IPS-18c (cell line): ENCODE data around the gene ENDOG.
"Not testable (repeated sequence)": the region's sequence is repeated elsewhere in the genome, so short reads cannot be mapped to it uniquely, and the experiment has no call there.

ENCODE experiments used
- H3K4me3 ChIP-seq: 2 replicates; pipeline ENCODE4 v1.7.0; 2013; ENCODE audit warnings: low read depth, mild to moderate bottlenecking, low read length, moderate library complexity; ENCODE audit not compliant: insufficient read depth
- H3K9me3 ChIP-seq: one replicate; pipeline ENCODE4 v1.6.1; 2013; ENCODE audit warnings: mild to moderate bottlenecking, low read length, moderate library complexity; ENCODE audit not compliant: control insufficient read depth, insufficient read depth

Gene ENDOG

DNA sequence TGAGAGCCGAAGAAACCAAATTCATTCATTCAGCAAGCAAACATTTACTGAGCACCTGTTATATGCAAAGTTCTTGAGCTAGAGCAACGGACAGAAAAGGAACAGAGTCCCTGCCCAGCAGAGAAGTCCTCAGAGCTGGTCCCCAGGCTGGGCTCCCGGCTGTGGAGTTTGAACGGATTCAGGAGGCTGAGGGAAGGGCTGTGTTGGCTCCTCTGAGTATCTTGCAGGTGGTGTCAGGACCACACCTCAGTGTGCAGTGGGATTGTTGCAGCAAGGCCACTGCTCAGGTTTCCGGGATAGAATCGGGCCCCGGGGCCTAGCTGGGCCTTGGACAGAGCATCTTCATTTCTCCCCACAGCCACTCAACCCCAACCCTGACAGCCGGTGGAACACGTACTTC lies 26.2 kb upstream of the ENDOG start:
- H3K4me3 ChIP-seq = no peak overlapping the region
- H3K9me3 ChIP-seq = no peaks in the 10 kb centered on the region

DNA sequence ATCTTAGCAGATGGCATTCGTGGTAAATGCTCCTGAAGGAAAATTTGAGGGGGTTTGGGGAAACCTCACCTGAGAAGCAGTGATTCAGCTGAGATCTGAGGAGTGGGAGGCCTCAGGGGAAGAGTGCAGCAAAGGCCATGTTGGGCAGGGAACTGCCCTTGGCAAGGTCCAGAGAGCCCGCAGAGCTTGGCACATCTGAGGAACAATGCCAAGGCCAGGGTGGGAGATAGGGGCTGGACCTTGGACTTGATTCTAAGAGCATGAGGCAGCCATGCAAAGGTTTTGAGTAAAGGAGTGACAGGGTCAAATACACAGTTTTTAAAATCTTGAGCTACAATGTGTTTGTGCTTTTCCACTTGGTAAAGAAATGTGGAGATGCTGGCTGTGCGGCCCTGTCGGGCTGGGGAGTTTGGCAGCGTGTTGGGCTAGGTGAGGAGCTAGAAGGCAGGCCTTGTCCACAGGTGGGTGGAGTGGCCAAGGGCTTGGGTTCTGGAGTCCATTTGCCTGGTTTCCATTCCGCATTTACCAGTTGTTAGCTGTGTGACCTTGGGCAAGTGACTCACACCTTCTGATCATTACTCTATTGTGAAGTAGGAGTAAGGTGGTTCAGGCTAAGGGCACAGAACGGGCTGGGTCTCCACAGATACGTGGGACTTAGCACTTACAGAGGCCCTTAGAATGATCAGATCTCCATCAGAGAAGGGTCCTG lies 25.2 kb upstream of the ENDOG start:
- H3K4me3 ChIP-seq = no peak overlapping the region
- H3K9me3 ChIP-seq = no peaks in the 10 kb centered on the region

DNA sequence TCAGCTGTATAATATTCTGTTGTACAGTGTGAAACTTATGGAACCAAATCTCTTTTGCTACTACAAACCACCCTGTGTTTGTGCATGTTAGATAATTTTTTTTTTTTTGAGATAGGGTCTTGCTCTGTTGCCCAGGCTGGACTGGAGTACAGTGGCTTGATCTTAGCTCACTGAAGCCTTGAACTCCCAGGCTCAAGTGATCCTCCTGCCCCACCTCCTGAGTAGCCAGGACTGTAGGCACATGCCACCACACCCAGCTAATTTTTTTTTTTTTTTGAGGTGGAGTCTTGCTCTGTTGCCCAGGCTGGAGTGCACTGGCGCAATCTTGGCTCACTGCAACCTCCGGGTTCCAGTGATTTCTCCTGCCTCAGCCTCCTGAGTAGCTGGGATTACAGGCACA lies 23.3 kb upstream of the ENDOG start:
- H3K4me3 ChIP-seq, H3K9me3 ChIP-seq: not testable (repeated sequence)

DNA sequence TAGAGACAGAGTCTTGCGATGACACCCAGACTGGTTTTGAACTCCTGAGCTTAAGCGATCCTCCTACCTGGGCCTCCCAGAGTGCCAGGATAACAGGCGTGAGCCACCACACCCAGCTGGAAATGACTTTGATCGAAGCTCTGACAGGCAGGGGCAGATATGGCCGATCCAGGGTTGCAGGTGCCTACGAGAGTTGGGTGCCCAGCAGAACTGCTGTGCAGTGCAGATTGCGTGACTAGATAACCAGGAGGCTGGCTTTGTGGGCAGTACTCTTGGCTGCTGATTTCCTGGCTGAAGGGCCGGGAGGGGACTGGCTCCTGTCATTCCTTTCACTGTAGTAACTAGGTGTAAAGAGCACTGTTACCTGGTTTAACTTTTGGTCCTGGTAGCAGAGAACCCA lies 19.4 kb upstream of the ENDOG start:
- H3K4me3 ChIP-seq = no peak overlapping the region
- no peaks in the 10 kb centered on the region for H3K9me3 ChIP-seq

DNA sequence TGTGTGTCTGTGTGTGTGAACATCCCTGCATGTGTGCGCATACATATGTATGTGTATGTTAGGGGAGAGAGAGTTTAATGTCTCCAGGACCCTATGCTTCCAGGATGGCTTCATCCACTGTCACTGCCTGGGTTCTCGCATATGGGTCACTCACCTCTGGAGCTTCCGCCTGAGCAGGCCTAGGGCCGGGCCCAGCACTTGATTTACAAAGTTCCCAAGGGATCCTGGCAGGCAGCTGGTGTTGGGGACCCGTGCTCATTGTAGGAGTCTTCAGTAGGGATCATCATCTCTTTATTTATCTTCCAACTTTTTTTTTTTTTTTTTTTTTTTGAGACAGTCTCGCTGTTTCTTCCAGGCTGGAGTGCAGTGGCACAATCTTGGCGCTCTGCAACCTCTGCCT lies 18.2 kb upstream of the ENDOG start:
- Histone ChIP-seq H3K9me3 (no peaks in the 10 kb centered on the region), H3K4me3 (no peak overlapping the region)

DNA sequence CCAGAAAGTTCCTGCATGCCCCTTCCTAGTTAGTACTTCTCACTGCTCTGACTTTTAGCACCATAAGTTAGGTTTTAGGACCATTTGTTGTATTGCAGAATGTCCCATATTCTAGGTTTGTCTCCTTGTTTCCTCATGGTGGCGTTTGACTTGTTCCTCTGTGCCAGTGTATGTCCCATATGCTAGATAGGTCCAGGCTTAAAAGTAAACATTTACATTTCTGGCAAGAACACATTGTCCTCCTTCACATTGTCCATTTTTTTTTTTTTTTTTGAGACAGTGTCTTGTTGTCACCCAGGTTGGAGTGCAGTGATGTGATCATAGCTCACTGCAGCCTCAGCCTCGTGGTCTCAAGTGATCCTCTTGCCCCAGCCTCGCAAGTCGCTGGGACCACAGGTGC lies 15.8 kb upstream of the ENDOG start:
- H3K9me3 ChIP-seq = no peaks in the 10 kb centered on the region
- H3K4me3 ChIP-seq = no peak overlapping the region

DNA sequence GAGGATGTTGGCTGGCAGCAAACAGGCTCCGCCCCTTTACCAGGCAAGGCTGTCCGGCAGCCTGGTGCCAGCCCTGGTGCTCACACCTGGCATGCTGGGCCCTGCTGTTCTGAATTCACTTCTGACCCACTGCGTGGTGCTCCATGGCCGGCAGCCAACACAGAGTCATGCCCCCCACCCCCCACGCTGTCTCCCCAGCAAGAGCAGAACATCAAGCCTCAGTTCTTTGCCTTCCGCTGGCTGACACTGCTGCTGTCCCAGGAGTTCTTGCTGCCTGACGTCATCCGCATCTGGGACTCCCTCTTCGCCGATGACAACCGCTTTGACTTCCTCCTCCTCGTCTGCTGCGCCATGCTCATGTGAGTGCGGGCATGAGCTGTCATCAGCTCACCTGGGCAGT lies 12.6 kb upstream of the ENDOG start:
- H3K9me3 ChIP-seq = no peaks in the 10 kb centered on the region
- no peak overlapping the region for H3K4me3 ChIP-seq

DNA sequence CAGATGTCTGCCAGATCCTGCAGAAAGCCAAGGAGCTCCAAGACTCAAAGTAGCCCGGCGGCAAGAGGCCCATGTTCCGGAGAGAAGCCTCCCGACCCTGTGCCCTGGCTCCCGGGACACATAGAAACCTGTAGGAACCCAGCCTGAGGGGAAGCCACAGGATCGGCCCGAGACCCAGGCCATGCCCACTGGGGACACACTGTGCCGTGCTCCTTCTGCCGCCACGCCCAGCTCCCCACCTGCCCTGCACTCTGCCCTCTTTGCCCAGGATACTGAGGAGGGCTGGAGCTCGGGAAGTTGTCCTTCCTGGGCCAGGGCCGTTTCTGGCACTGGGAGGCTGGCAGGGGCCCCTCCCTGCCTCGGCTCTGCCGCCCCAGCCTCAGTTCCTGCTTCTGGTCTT lies 10.5 kb upstream of the ENDOG start:
- Histone ChIP-seq H3K4me3 (no peak overlapping the region), H3K9me3 (no peaks in the 10 kb centered on the region)

DNA sequence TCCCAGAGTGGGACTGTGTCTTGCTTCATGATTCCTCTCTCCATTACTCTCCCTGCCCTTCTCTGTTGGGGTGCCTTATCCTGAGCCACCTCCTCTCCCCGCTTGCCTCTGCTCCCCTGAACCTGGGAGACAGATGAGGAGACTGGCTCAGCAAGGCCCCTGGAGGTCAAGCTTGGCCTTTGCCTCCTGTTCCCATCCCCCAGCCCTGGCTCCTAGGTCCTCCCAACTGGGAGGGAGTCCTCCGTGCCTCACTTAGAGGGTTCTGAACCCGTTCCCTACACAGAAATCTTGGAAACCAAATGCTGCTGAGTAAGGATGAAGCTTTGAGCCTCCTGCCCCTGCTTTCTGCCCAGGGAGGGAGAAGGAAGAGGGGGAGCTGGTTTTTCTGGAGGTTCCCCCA lies 9.8 kb upstream of the ENDOG start:
- Histone ChIP-seq H3K4me3 (no peak overlapping the region), H3K9me3 (no peaks in the 10 kb centered on the region)

DNA sequence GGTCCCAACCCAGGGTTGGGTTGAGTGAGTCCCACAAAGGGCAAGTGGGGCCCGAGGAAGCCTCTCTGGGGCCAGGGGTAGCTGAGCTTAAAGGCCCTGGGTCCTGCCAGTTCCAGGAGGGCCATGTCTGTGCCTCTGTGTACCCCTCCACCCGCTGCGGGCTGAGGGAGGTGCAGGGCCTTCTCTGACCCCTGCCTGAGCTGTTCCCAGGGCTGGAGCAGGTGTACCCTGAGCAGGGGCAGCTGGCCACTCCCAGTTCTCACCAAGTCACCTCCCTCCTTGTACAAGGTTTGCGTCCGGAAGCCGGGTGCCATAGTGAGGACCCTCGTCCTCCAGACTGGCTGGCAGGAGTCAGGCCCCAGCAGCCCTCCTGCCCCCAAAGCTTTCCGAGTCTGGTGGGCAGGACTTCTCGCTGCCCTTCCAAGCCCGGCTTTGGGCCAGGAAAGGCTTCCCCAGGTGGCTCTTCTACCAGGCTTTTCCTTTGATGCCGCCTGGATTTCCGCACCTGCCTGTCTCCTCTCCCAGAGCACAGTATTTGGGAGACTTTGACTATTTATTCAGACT lies 9.2 kb upstream of the ENDOG start:
- H3K4me3 ChIP-seq = no peak overlapping the region
- H3K9me3 ChIP-seq = no peaks in the 10 kb centered on the region

DNA sequence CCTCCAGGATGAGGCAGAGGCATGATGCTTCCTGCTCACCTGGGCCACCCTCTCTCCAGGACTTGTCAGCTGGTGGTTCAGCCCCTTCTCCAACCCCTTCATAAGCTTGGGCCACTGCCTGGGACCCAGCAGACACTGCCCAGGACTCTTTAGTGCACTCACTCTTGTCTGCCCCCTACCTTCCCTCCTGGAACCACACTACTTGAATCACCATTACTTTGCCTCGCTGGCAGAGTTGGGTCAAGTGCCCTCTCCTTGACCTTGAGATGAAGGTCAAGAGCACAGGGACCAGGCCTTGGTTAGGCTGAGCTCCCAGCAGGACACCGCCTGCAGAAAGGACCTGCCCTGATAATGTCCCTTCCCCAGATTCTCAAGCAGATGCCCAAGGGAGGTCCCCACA lies 8.5 kb upstream of the ENDOG start:
- Histone ChIP-seq H3K9me3 (no peaks in the 10 kb centered on the region), H3K4me3 (no peak overlapping the region)

DNA sequence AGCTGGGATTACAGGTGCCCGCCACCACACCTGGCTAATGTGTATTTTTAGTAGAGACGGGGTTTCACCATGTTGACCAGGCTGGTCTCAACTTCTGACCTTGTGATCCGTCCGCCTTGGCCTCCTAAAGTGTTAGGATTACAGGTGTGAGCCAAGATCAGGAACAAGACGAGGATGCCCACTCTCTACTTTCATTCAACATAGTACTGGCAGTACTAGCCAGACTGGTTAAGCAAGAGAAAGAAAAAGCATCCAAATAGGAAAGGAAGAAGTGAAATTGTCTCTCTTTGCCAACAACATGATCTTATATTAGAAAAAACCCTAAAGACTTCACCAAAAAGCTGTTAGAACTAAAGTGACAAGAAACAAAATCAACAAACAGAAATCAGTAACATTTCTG lies 7.4 kb upstream of the ENDOG start:
- H3K4me3 ChIP-seq = no peak overlapping the region
- no peaks in the 10 kb centered on the region for H3K9me3 ChIP-seq

DNA sequence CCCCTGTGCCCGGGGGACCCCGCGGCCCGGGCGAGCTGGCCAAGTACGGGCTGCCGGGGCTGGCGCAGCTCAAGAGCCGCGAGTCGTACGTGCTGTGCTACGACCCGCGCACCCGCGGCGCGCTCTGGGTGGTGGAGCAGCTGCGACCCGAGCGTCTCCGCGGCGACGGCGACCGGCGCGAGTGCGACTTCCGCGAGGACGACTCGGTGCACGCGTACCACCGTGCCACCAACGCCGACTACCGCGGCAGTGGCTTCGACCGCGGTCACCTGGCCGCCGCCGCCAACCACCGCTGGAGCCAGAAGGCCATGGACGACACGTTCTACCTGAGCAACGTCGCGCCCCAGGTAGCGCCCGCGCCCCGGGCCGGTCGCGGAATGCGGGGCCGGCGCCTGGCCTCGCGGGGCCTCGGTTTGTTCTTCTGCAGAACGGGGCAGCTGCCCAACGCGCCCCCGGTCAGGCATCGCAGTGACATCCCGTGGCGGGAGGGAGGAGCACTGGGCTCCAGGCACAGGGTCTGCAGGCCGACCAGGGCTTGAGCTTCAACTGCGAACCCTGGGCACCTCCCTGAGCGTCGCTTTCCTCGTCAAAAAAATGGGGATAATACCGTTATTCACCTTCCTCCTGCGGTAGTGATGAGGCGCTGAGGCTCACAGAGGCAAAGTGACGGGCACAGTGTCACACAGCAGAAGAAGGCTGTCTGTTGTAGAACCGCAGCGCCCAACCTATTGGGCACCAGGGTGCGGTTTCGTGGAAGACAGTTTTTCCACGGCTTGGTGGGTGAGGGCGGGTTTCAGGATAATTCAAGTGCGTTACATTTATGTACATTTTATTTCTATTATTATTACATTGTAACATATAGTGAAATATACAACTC lies 777 bp downstream of the ENDOG start:
- no peaks in the 10 kb centered on the region for H3K9me3 ChIP-seq
- H3K4me3 ChIP-seq = peak overlapping the region; percentile 56

DNA sequence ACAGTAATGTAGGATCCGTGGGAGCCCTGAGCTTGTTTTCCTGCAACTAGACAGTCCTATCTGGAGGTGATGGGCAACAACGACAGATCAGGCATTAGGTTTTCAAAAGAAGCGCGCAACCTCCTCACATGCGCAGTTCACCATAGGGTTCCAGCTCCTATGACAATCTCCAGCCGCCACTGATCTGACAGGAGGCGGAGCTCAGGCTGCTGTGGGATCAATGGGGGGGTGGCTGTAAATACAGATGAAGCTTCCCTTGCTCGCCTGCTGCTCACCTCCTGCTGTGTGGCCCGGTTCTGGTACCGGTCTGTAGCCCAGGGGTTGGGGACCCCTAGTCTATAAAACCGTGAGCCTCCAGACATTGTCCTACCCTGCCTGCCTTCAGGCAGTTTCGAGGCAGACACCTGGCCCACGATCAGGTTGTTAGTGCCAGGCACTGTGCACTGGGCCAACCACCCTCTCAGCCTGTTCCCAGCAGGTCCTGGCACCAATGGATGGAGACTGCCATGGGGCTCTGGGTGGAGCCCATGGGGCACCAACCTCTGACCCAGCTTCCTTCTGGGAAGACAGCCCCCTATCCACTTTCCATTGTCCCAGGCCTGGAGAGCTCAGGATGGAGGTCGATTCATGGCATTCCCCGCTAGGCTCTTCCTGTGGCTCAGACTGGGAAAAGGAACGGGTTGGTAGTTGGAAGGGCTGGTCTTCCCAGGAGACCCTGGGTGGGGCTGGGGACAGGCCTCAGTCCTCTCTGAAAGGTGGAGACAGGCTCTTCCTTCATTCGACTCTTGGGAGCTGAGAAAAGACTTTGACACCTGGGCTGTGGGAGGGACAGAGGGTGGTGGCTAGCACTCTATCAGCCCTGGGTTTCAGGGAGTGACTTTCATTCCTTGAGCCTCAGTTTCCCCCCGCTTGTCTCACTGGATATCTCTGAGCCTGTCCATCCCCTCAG lies 1.7 kb downstream of the ENDOG start:
- no peaks in the 10 kb centered on the region for H3K9me3 ChIP-seq
- no peak overlapping the region for H3K4me3 ChIP-seq

DNA sequence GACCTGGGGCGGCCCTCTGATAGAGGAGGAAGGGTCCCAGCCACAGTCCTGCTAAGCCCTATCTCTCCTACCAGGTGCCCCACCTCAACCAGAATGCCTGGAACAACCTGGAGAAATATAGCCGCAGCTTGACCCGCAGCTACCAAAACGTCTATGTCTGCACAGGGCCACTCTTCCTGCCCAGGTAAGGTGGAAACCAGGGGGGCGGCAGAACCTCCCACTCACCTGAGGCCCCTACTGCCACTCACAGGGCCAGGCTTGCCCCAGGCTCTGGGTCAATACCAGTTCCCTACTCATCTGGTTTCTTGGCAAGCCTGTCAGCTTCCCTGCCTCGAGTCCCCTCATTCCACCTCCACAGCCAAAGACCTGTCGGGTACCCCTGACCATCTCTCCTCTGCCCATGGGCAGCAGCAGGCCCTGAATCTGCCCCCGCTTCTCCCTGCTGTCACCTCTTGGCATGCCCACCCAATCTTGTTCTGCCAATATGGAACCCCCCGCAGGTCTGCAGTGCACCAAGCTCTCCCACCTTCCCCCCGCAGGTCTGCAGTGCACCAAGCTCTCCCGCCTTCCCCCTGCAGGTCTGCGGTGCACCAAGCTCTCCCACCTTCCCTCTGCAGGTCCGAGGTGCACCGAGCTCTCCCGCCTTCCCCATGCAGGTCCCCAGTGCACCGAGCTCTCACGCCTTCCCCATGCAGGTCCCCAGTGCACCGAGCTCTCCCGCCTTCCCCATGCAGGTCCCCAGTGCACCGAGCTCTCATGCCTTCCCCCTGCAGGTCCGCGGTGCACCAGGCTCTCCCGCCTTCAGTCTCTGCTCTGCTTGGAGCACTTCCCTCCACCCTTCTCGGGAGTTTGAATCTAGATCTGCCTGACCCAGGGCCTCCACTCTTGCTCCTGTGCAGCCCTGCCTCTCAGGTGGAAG lies 2.6 kb downstream of the ENDOG start:
- no peak overlapping the region for H3K4me3 ChIP-seq
- no peaks in the 10 kb centered on the region for H3K9me3 ChIP-seq

DNA sequence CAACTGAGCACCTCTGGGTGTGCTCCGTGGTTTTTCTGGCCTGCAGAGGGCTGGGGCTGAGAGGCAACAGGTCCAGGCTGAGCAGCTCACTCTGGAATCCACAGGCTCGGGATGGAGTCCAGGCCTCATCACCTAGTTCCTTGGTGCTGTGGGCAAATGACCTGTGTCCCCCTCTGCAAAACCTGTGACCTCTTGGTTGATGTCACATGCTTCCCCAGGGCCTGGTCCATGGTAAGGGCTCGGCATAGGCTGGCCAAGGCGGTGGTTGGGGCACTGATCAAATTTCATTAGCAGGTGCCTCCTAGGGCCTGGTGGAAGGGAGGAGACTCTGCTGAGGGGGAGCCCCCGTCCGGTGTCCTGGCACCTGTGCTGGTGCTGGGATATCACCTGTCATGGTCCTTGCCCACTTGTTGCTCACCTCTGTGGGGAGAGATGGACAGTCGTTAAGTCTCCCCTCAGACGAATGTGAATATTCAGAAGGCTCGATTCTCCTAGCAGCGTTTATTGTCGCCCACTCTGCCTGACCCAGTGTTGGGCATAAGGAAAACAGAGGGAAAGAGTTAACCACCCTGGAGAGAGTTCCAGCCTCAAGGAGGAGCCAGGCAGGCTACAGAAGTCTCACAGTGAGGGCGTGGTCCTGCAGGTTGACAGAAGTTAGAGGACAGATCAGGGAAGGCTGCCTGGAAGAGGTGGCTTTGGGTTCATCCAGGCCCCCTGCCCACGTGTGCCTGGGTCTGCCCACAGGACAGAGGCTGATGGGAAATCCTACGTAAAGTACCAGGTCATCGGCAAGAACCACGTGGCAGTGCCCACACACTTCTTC lies 3.5 kb downstream of the ENDOG start:
- no peaks in the 10 kb centered on the region for H3K9me3 ChIP-seq

More for the DNA sequence above, 3.5 kb downstream of the ENDOG start:
- no peak overlapping the region for H3K4me3 ChIP-seq
